Neural cell (in vitro differentiated cells): ENCODE data around the gene MYOD1. TPM values are rescaled to one million over a fixed set of nuclear protein-coding genes. Genes with fewer than 3 reads are reported as not detected.

Experiments used
- H2AFZ ChIP-seq: fragments of 200-600, 300-800 bp; sonication (generic), shearing (Covaris generic); 2 replicates; pipeline ENCODE4 v1.6.0; 2014; ENCODE audit warnings: low read depth, mild to moderate bottlenecking, antibody characterized with exemption, low read length, moderate library complexity
- H3F3A ChIP-seq: fragments of 200-600 bp; shearing (Covaris generic); 2 replicates; pipeline ENCODE4 v1.6.1; 2016; ENCODE audit warnings: mild to moderate bottlenecking, moderate library complexity, mixed read lengths, antibody characterized with exemption, low read length; ENCODE audit not compliant: insufficient read depth, poor library complexity, severe bottlenecking
- H3K27ac ChIP-seq: fragments of 200-600, 300-800 bp; sonication (generic), shearing (Covaris generic); 2 replicates; pipeline ENCODE4 v1.5.1; 2014; ENCODE audit warnings: mild to moderate bottlenecking, low read length, moderate library complexity
- H3K27me3 ChIP-seq: fragments of 300-800, 200-600 bp; sonication (generic), shearing (Covaris generic); 2 replicates; pipeline ENCODE4 v1.6.0; 2014; ENCODE audit warnings: mild to moderate bottlenecking, low read depth, low read length, moderate library complexity; ENCODE audit not compliant: insufficient read depth
- H3K36me3 ChIP-seq: fragments of 300-800, 200-600 bp; sonication (generic), shearing (Covaris generic); 2 replicates; pipeline ENCODE4 v1.5.1; 2014; ENCODE audit warnings: mild to moderate bottlenecking, antibody characterized with exemption, low read length, moderate library complexity; ENCODE audit not compliant: insufficient read depth
- H3K4me2 ChIP-seq: fragments of 300-800, 200-600 bp; sonication (generic), shearing (Covaris generic); 2 replicates; pipeline ENCODE4 v1.6.0; 2014; ENCODE audit warnings: mild to moderate bottlenecking, low read length
- H3K4me3 ChIP-seq: fragments of 300-800, 200-600 bp; sonication (generic), shearing (Covaris generic); 2 replicates; pipeline ENCODE4 v1.5.1; 2014; ENCODE audit warnings: mild to moderate bottlenecking, low read length, moderate library complexity
- H3K79me2 ChIP-seq: fragments of 200-600 bp; shearing (Covaris generic); replicated peaks from 2 replicates; pipeline ENCODE4 v1.6.0; 2014; ENCODE audit warnings: mild to moderate bottlenecking, low read length, moderate library complexity; ENCODE audit not compliant: insufficient read depth
- H3K9ac ChIP-seq: fragments of 300-800, 200-600 bp; sonication (generic), shearing (Covaris generic); 2 replicates; pipeline ENCODE4 v1.6.1; 2016; ENCODE audit warnings: mild to moderate bottlenecking, low read length, mixed read lengths
- H3K9me2 ChIP-seq: fragments of 200-600 bp; shearing (Covaris generic); 2 replicates; pipeline ENCODE4 v1.6.1; 2016; ENCODE audit warnings: mild to moderate bottlenecking, low read length, mixed read lengths; ENCODE audit not compliant: insufficient read depth
- H3K9me3 ChIP-seq: fragments of 200-600, 300-800 bp; sonication (generic), shearing (Covaris generic); 2 replicates; pipeline ENCODE4 v1.6.1; 2016; ENCODE audit warnings: mild to moderate bottlenecking, mixed run types, low read length, moderate library complexity, mixed read lengths
- H4K20me1 ChIP-seq: fragments of 200-600 bp; shearing (Covaris generic); 2 replicates; pipeline ENCODE4 v1.6.1; 2016; ENCODE audit warnings: mild to moderate bottlenecking, mixed run types; ENCODE audit not compliant: insufficient read depth
- CTCF ChIP-seq: fragments of 450-650 bp; IDR thresholded peaks from 2 replicates; pipeline ENCODE4 v1.5.1; 2014; ENCODE audit warnings: antibody characterized with exemption, mild to moderate bottlenecking, moderate library complexity; ENCODE audit not compliant: poor library complexity, severe bottlenecking
- EP300 ChIP-seq: fragments of 450-650 bp; conservative IDR thresholded peaks from 2 replicates; pipeline ENCODE4 v1.6.1; 2014; ENCODE audit warnings: antibody characterized with exemption, mild to moderate bottlenecking, moderate library complexity; ENCODE audit not compliant: poor library complexity, severe bottlenecking
- EZH2 ChIP-seq: fragments of 200-600, 300-800 bp; shearing (Covaris generic), sonication (generic); IDR thresholded peaks from 2 replicates; pipeline ENCODE4 v1.6.1; 2014; ENCODE audit warnings: antibody characterized with exemption, low read length, borderline replicate concordance, mild to moderate bottlenecking; ENCODE audit not compliant: insufficient read depth, poor library complexity, severe bottlenecking
- MXI1 ChIP-seq: fragments of 450-650 bp; conservative IDR thresholded peaks from 2 replicates; pipeline ENCODE4 v1.6.1; 2014; ENCODE audit warnings: antibody characterized with exemption, mild to moderate bottlenecking; ENCODE audit not compliant: poor library complexity, severe bottlenecking
- POLR2AphosphoS5 ChIP-seq: IDR thresholded peaks from 2 replicates; pipeline ENCODE4 v1.6.1; 2012
- RAD21 ChIP-seq: fragments of 450-650 bp; conservative IDR thresholded peaks from 2 replicates; pipeline ENCODE4 v1.6.1; 2014; ENCODE audit warnings: antibody characterized with exemption, mild to moderate bottlenecking, moderate library complexity
- REST ChIP-seq: IDR thresholded peaks from 2 replicates; pipeline ENCODE4 v1.6.1; 2012; ENCODE audit warnings: borderline replicate concordance
- SMC3 ChIP-seq: fragments of 450-650 bp; conservative IDR thresholded peaks from 2 replicates; pipeline ENCODE4 v1.6.1; 2014; ENCODE audit warnings: antibody characterized with exemption, mild to moderate bottlenecking, moderate library complexity; ENCODE audit not compliant: poor library complexity
- TAF1 ChIP-seq: IDR thresholded peaks from 2 replicates; pipeline ENCODE4 v1.6.1; 2012; ENCODE audit warnings: low read depth
- polyA plus RNA-seq: library from polyadenylated mRNA; depleted of rRNA; stranded (reverse); fragments of >200 nt; gene quantifications from 2 replicates; pipeline ENCODE4 v1.2.3, GENCODE V29; 2014

Gene MYOD1
- polyA plus RNA-seq, 1 donor from 2014 or later = not detected

- Histone ChIP-seq H3K79me2 (no peaks in the 10 kb centered on the region), H3K27me3 (peaks cover 36% of the 10 kb centered on the region), H3K27ac (no peak overlapping the region), H3K4me2 (no peak overlapping the region), H4K20me1 (no peaks in the 10 kb centered on the region), H3K36me3 (no peaks in the 10 kb centered on the region), H3K9me3 (no peaks in the 10 kb centered on the region), H3K4me3 (no peak overlapping the region), H3K9ac (no peak overlapping the region), H2AFZ (no peak overlapping the region), H3F3A (no peaks in the 10 kb centered on the region), H3K9me2 (no peaks in the 10 kb centered on the region)
- TF ChIP-seq EP300 (no peak), SMC3 (no peak), CTCF (no peak), TAF1 (no peak), POLR2AphosphoS5 (no peak), MXI1 (no peak), RAD21 (no peak), REST (no peak), EZH2 (no peak)
Measured at GRCh38 chr11:17713851-17714250, 5.5 kb upstream of the MYOD1 start.

GRCh38 chr11:17714356-17714854 lies 5.0 kb upstream of the MYOD1 start:
- no peaks in the 10 kb centered on the region for H3K9me2 ChIP-seq
- H3K27me3 ChIP-seq = peaks cover 41% of the 10 kb centered on the region
- no peaks in the 10 kb centered on the region for H3K79me2 ChIP-seq
- no peak overlapping the region for H3K9ac ChIP-seq
- H3F3A ChIP-seq = no peaks in the 10 kb centered on the region
- H3K4me3 ChIP-seq = no peak overlapping the region
- no peaks in the 10 kb centered on the region for H3K36me3 ChIP-seq
- H3K4me2 ChIP-seq = no peak overlapping the region
- TF ChIP-seq TAF1 = no peak
- no peak for TF ChIP-seq EP300
- TF ChIP-seq CTCF = no peak
- no peak for TF ChIP-seq MXI1
- TF ChIP-seq EZH2 = no peak
- TF ChIP-seq SMC3 = no peak
- no peak for TF ChIP-seq POLR2AphosphoS5
- TF ChIP-seq RAD21 = no peak
- no peak for TF ChIP-seq REST
- no peaks in the 10 kb centered on the region for H3K9me3 ChIP-seq
- H3K27ac ChIP-seq = no peak overlapping the region
- no peak overlapping the region for H2AFZ ChIP-seq
- H4K20me1 ChIP-seq = no peaks in the 10 kb centered on the region
